OCI-M2 (cell line): ENCODE measurements around the gene SEC62.

Experiments used
- DNase-seq: peaks from one replicate; lab custom pipeline; 2025; ENCODE audit not compliant: unreplicated experiment; lab: John Stamatoyannopoulos, UW

Gene SEC62

GRCh38 chr3:169966428-169966950 lies at the start of gene SEC62:
SEC62 (plus strand) TSS chr3:169966807; CDS start chr3:169966823, 16 bp downstream.
- peak; percentile 69 for DNase-seq

DNA sequence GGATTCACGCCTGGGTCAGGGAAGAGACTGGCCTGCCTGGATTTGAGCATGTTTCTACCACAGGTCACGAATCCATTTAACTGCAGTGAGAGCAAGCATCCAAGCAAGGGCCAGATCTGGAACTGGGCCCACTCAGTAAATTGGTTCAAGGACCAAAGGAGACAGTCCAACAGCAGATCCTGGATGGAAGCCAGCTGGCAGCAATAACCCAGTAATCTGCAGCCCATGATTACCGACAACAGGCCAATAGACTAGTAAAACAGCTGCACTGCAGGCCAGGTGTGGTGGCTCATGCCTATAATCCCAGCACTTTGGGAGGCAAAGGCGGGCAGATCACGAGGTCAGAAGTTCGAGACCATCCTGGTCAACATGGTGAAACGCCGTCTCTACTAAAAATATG lies 43.4 kb upstream of the SEC62 start:
- no peak for DNase-seq

DNA sequence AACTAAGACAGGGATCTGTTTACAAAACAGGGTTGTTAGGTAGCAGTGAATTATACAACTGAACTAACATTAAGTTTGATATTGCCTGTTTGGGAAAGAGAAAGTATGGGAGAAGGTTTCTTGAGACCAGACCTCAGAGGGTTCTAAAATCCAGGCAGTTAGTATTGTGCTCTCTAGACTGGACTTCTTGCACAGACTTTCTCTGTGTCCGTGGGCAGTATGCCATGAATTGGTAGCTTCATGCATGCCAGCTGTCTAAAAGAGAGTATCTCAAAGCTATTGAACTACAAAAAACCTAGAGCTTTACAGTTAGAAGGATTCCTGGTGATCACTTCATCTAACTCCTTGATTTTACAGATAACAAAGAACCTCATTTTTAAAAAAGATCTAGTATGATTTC lies 42.8 kb upstream of the SEC62 start:
- DNase-seq: no peak

DNA sequence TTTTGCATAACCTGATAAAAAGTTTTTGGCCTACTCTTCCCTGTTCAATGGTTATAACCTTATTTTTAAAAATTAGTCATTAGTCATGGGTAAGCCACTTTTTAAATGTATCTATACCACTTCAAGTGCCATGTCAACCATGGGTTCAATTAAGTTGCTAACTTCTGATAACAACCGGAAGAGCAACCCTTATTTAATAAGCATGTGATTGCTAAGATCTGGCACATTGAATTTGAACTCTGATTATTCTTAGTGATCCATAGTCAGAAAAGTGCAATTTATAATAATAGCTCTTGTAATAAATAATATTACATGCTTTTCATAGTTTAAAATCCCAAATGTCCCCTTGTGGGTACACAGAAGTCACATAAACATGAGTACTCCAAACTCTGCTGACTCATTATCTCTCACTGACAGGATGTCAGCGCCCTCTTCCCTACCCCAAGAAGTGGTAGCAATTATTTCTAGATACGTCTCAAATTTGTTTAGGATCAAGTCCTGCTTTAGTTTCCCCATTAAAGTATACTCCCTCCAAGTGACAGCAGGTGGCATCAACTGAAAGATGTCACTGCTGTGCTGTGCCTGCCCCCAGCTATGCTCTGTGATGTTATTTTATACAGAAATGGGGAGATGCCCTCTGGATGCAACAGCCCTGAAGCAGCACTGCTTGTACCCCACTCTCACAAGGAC lies 36.6 kb upstream of the SEC62 start:
- no peak for DNase-seq

GRCh38 chr3:169930843-169931242 lies 35.8 kb upstream of the SEC62 start:
- no peak for DNase-seq

DNA sequence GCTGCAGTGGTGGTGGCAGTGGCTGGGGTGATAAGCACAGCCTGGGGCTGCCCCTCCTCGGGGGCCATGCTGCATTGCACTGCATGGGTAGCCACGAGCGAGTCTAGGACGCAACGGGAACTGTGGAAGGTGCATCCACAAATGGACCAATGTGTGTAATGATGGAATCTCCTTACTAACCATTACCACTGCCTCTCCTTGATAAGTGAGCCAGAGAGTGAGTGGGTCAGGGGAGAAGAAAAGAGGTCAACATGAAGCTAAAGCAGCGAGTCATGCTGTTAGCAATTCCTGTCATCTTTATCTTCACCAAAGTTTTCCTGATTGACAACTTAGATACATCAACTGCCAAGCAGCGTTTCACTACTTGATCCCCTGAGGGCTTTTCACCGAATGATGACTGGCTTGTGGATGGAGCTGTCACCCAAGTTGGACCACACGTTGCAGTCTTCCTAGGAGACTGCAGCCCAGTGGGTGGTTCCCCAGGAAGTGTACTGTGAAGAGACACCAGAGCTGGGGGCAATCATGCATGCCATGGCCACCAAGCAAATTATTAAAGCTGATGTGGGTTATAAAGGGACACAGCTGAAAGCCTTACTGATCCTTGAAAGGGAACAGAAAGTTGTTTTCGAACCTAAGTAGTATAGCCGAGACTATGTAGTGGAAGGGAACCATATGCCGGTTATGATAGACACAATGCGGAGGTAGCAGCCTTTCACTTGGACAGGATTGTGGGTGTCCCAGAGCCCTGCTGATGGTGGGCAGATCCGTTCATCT lies 34.7 kb upstream of the SEC62 start:
- no peak for DNase-seq

DNA sequence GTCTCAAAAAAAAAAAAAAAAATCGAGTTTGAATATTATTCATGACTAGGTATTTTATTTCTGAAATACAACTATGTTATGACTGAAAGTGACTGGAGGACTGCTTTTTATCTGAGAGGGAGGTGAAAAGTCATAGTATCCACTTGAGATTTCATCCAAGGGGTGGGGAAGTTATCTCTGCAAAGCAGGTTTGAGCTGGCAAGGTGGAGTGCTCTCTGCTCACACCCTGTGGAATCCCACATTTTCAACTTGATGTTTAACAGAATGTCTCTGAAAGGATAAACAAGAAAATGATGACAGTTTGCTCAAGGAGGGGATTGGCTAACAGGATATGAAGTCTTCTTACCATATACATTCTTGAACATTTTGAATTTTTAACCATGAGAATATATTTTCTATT lies 27.3 kb upstream of the SEC62 start:
- DNase-seq: no peak

- DNase-seq: no peak
Measured at GRCh38 chr3:169939751-169940150, 26.9 kb upstream of the SEC62 start.

GRCh38 chr3:169940470-169941181 lies 26.0 kb upstream of the SEC62 start:
- no peak for DNase-seq

- DNase-seq: no peak
Measured at GRCh38 chr3:169945313-169945712, 21.3 kb upstream of the SEC62 start.

GRCh38 chr3:169946336-169946735 lies 20.3 kb upstream of the SEC62 start:
- DNase-seq: no peak

DNA sequence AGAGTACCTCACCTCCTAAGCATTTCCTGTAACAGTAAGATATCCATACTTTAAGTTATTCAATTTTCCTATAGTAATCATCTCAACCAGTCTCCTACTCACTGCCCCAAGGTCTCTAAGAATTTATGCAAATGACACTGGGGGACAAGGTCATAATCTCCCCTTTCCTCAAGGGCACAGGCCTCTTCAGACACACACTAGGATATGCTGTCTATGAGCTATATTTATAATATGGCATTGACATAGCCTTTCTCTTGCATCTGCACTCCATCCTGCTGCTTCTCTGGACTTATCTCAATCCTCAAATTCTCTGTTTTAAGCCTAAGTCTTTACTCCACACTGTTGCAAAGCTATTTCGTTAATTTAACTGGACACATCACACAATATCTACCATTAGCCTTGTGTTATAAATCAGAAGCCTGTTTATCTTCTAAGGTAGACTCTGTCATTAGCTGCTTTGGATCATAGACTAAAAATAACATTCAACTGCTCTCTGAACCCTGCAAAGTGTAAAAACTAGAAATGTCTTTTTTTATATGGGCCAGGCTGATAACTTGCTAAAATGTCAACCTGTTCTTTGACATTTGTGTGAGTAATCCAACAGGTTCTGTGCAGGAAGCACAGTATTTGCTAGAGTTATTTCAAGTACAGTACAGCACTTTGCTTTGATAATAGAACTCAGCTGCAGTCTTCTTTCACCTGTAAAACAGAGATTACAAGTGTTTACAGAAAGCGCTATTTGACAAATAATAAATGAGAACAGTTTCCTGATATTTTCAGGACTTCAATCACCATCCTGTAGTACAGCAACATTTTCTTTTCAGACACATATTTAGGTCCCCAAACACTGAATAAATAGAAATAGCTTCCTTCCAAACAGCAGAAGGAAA lies 17.8 kb upstream of the SEC62 start:
- no peak for DNase-seq

DNA sequence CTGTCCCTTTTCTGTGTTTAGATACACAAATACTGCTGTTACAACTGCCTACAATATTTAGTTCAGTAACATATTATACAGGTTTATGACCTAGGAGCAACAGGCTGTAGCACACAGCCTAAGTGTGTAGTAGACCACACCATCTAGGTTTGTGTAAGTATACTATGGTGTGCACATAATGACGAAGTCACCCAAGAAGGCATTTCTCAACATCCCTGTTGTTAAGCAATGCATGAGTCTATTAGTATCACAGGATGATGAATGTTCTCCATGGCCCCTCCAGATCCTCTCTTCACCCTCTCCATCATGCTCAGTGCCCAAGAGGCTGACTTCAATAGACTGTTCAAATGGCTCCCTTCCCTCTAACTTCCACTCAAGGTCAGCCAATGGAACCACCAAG lies 14.6 kb upstream of the SEC62 start:
- no peak for DNase-seq

- DNase-seq: no peak
Measured at GRCh38 chr3:169953462-169954141, 13.0 kb upstream of the SEC62 start.

- DNase-seq: no peak
Measured at GRCh38 chr3:169954142-169954756, 12.4 kb upstream of the SEC62 start.

- DNase-seq: no peak
Measured at GRCh38 chr3:169955406-169955805, 11.2 kb upstream of the SEC62 start.

- no peak for DNase-seq
Measured at GRCh38 chr3:169964176-169964575, 2.4 kb upstream of the SEC62 start.

DNA sequence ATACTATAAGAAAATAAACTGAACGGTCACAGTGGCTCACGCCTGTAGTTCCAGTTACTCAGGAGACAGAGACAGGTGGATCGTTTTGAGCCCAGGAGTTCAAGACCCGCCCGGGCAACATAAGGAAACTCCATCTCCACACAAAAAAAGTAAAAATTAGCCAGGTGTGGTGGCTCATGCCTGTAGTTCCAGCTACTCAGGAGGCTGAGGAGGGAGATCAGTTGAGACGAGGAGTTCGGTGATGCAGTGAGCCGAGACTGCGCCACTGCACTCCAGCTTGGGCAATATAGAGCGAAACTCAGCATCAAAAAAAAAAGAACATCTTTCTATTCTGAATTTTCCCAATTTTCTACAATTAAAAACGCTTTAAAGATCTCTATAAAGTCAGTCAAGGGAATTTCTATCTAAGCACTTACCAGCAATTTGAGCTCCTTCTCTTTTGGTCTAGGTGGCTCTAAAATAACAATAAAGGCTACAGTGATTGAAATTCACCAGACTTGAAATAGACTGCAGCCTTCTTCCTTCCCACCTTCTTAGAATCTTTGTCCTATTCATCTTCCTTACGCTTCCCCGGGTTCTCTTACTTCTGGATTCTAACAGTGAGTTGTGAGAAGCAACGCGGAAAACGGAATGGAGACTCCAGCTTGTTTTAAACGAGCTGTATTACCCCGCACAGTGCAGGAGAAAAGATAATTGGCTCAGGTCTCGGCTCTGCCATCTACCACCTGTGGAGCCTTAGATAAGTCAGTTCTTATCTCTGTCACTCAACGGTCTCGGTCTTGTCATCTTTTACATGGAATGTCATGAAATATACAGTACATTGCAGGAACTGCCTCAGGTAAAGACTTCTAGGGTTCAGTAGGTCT lies 812 bp upstream of the SEC62 start:
- DNase-seq: no peak
